ENCODE data around the gene IL6ST. TPM values are rescaled to one million over a fixed set of nuclear protein-coding genes. Genes with fewer than 3 reads are reported as not detected.
"Not testable (repeated sequence)": the region's sequence is repeated elsewhere in the genome, so short reads cannot be mapped to it uniquely, and the experiment has no call there.

The IL6ST gene
- total and polyA plus RNA-seq, 10 of the 15 experiments (the other 5 are each of a cell fraction or from before 2014, with no cell fraction given) = 1.5 to 139 (median 13.0) TPM

DNA sequence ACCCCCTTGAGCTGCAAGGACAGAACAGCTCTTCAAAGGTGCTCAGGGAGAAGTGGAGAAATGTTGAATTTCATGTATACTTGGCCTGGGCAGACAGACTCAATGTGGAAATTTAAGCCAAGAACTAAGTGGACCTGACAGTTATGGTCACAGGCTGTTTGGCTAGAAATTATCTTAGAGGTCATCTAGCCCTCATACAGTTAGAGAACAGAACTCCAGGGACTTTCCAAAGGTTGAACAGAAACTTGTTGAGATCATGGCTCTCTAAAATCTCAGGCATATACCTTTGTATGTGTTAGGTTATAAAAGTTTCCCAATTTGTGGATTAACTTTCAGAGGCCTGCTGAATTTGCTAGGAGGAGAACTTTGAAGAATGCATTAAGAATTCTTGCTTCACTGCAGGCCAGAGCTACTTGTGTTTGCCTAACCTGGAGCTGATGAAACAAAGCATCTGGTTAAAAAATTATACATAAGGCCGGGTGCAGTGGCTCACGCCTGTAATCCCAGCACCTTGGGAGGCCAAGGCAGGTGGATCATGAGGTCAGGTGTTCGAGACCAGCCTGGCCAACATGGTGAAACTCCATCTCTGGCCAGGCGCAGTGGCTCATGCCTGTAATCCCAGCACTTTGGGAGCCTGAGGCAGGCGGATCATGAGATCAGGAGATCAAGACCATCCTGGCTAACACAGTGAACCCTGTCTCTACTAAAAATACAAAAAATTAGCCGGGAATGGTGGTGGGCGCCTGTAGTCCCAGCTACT lies 35.3 kb upstream of the IL6ST start:
- H3K79me2 ChIP-seq (ENCODE audit: control insufficient read depth, insufficient read depth, low read length); H2AFZ ChIP-seq (ENCODE audit: control insufficient read depth, low read depth, low read length); CTCF ChIA-PET; H3K9ac ChIP-seq (ENCODE audit: control insufficient read depth, insufficient read depth, low read length); BruUV-seq (replicated peaks); DNase-seq (ENCODE audit: low read depth, low spot score); H3K27me3 ChIP-seq (replicated peaks in 1 of 2; ENCODE audit: control insufficient read depth in 2 of 2, insufficient read depth in 2 of 2, low read length in 1 of 2); H3K27ac ChIP-seq (ENCODE audit: control insufficient read depth, insufficient read depth); FAIRE-seq; H3K9me3 ChIP-seq (replicated peaks; ENCODE audit: control insufficient read depth, insufficient read depth, low read length); H3K36me3 ChIP-seq (ENCODE audit: control insufficient read depth in 2 of 2, insufficient read depth in 2 of 2, low read length in 1 of 2); in situ Hi-C loops (cut with MboI); H3K4me2 ChIP-seq (ENCODE audit: control insufficient read depth, insufficient read depth); H4K20me1 ChIP-seq (ENCODE audit: control insufficient read depth, insufficient read depth): not testable (repeated sequence)
- ChIA-PET POLR2A (interaction anchor here (0.6 to 0.9 kb wide), 2 partner anchors 28 to 103 kb away, joined by 3 to 6 read pairs; no protein-coding TSS in a partner anchor), SMC1A (ENCODE audit: uncharacterized antibody, unreplicated experiment) (interaction anchor here (0.7 to 1.3 kb wide), 8 partner anchors 19 to 170 kb away, joined by 3 to 5 read pairs (median 3); no protein-coding TSS in a partner anchor), RAD21 (ENCODE audit: unreplicated experiment) (interaction anchor here (1.2 kb wide), 1 partner anchor 163 kb away, joined by 3 read pairs; no protein-coding TSS in a partner anchor)
- intact Hi-C loops (cut with micrococcal nuclease; ENCODE audit: unreplicated experiment) = loop anchor here (1.0 kb wide), 1 partner anchor 35 kb away; no protein-coding TSS in a partner anchor
- peak; percentile 68 for ATAC-seq
- 0 out of 2 replicates have a peak overlapping the region, but pooled peaks have one; percentile 1 for H3K4me3 ChIP-seq
- WGBS (ENCODE audit: insufficient coverage, insufficient replicate concordance, low lambda C conversion rate, missing lambda C conversion rate) = 80% methylated on average over 7 of the region's 7 CpGs
- TF ChIP-seq RUNX3 (IDR thresholded peaks at IDR 0.05; ENCODE audit: low read length) (peak; percentile 16; the same call in 1 of the 2 replicates), NR2F1 (conservative IDR thresholded peaks at IDR 0.05) (0 out of 2 replicates have a peak, but pooled peaks have one; percentile 3), IKZF1 (conservative IDR thresholded peaks at IDR 0.05) (peak; percentile 41; the same call in 1 of the 2 replicates)
- peaks cover 13% of the 10 kb centered on the region for H3K4me1 ChIP-seq (ENCODE audit: control insufficient read depth, insufficient read depth, low read length)

DNA sequence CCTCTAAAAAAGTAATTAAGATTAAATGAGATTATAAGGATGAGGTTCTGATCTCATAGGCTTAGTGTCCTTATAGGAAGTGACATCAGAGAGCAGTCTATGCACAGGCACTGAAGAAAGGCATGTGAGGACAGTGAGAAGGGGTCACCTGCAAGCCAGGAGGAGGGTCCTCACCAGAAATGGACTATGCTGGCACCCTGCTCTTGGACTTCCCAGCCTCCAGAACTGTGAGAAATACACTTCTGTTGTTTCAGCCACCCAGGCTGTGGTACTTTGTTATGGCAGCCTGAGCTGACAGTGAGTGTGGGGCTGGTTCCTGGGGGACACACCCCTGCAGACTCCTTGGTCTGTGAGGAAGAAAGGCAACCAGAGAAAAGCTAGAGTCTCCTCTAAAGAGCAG lies 34.7 kb upstream of the IL6ST start:
- H2AFZ ChIP-seq (ENCODE audit: control insufficient read depth, low read depth, low read length) = no peak overlapping the region
- ChIA-PET SMC1A (ENCODE audit: uncharacterized antibody, unreplicated experiment) (interaction anchor here (0.7 to 1.3 kb wide), 8 partner anchors 19 to 171 kb away, joined by 3 to 5 read pairs (median 3); no protein-coding TSS in a partner anchor), CTCF (no interaction called here), RAD21 (ENCODE audit: unreplicated experiment) (interaction anchor here (1.2 kb wide), 1 partner anchor 164 kb away, joined by 3 read pairs; no protein-coding TSS in a partner anchor), POLR2A (interaction anchor here (0.6 kb wide), 1 partner anchor 29 kb away, joined by 3 read pairs; no protein-coding TSS in a partner anchor)
- H3K4me2 ChIP-seq (ENCODE audit: control insufficient read depth, insufficient read depth) = 0 out of 2 replicates have a peak overlapping the region, but pooled peaks have one; percentile 44
- no peak for DNase-seq (ENCODE audit: low read depth, low spot score)
- TF ChIP-seq RB1 (IDR thresholded peaks at IDR 0.05; ENCODE audit: borderline replicate concordance) (no peak), EGR1 (IDR thresholded peaks at IDR 0.05; ENCODE audit: borderline replicate concordance in 1 of 2, low read depth in 2 of 2, low read length in 2 of 2) (no peak), MEF2B (IDR thresholded peaks at IDR 0.05; ENCODE audit: partially characterized antibody, poor library complexity, severe bottlenecking) (no peak), DPF2 (IDR thresholded peaks at IDR 0.05) (no peak), BACH1 (IDR thresholded peaks at IDR 0.05; ENCODE audit: borderline replicate concordance) (no peak), TBL1XR1 (IDR thresholded peaks at IDR 0.05; ENCODE audit: low read depth, low read length) (no peak)
- H3K79me2 ChIP-seq (ENCODE audit: control insufficient read depth, insufficient read depth, low read length) = no peaks in the 10 kb centered on the region
- H3K27me3 ChIP-seq (replicated peaks in 1 of 2; ENCODE audit: control insufficient read depth in 2 of 2, insufficient read depth in 2 of 2, low read length in 1 of 2) = no peaks in the 10 kb centered on the region
- H3K9ac ChIP-seq (ENCODE audit: control insufficient read depth, insufficient read depth, low read length) = no peak overlapping the region
- no peaks in the 10 kb centered on the region for H4K20me1 ChIP-seq (ENCODE audit: control insufficient read depth, insufficient read depth)
- peak; percentile 26; the same call in 2 of the 3 replicates for ATAC-seq
- intact Hi-C loops (cut with micrococcal nuclease; ENCODE audit: unreplicated experiment) (no loop called here), in situ Hi-C loops (cut with MboI) (no loop called here)
- peaks cover 18% of the 10 kb centered on the region for H3K4me1 ChIP-seq (ENCODE audit: control insufficient read depth, insufficient read depth, low read length)
- no peaks in the 10 kb centered on the region for H3K36me3 ChIP-seq (ENCODE audit: control insufficient read depth in 2 of 2, insufficient read depth in 2 of 2, low read length in 1 of 2)
- BruUV-seq (replicated peaks) = no TSS peak
- H3K4me3 ChIP-seq = no peak overlapping the region
- peaks cover 3% of the 10 kb centered on the region; the same call in 2 of the 3 replicates for H3K9me3 ChIP-seq (replicated peaks; ENCODE audit: control insufficient read depth, insufficient read depth, low read length)
- FAIRE-seq = no peak
- H3K27ac ChIP-seq (ENCODE audit: control insufficient read depth, insufficient read depth) = no peak overlapping the region
